Uterus (tissue), 4 donors: Measurements from ENCODE around the gene SLC16A7. TPM values are rescaled to one million over a fixed set of nuclear protein-coding genes. Genes with fewer than 3 reads are reported as not detected.

Experiments
- DNase-seq, 2 donors: peaks; one replicate each; pipeline ENCODE4 v3.0.0-alpha.2; 2019 to 2020
- H3K27ac ChIP-seq, 2 donors: fragments of 200-600 bp; sonication (generic); 1 replicate in 1 of 2; 2 replicates in 1 of 2; pipeline ENCODE4 v1.5.1; 2016 to 2018
- H3K27me3 ChIP-seq, 2 donors: fragments of 200-600 bp; sonication (generic); one replicate each; pipeline ENCODE4 v1.5.1; 2018 to 2019; ENCODE audit warnings: control low read depth in 1 of 2
- H3K36me3 ChIP-seq, 2 donors: fragments of 200-600 bp; sonication (generic); one replicate each; pipeline ENCODE4 v1.5.1; 2019; ENCODE audit warnings: control low read depth in 1 of 2
- H3K4me1 ChIP-seq, 2 donors: fragments of 200-600 bp; sonication (generic); one replicate each; pipeline ENCODE4 v1.5.1; 2018 to 2019; ENCODE audit warnings: control low read depth in 1 of 2
- H3K4me3 ChIP-seq, 2 donors: fragments of 200-600 bp; sonication (generic); 1 replicate in 1 of 2; 2 replicates in 1 of 2; pipeline ENCODE4 v1.5.1; 2018 to 2019; ENCODE audit warnings: mild to moderate bottlenecking in 1 of 2
- H3K9me3 ChIP-seq, 2 donors: fragments of 200-600 bp; sonication (generic); one replicate each; pipeline ENCODE4 v1.5.1; 2019; ENCODE audit warnings: control low read depth in 1 of 2
- CTCF ChIP-seq, 4 experiments: fragments of 200-600 bp in 2 of 4; fragments of 450-650 bp in 2 of 4; sonication (generic) in 2 of 4; IDR thresholded peaks; one replicate each; pipeline ENCODE4 v1.5.1; 2016 to 2019; ENCODE audit warnings: antibody characterized with exemption in 4 of 4, mild to moderate bottlenecking in 2 of 4, moderate library complexity in 1 of 4
- POLR2A ChIP-seq, 2 donors: fragments of 450-650 bp; IDR thresholded peaks; one replicate each; pipeline ENCODE4 v1.6.1; 2016; ENCODE audit warnings: antibody characterized with exemption in 2 of 2, mild to moderate bottlenecking in 1 of 2, moderate library complexity in 1 of 2
- intact Hi-C: fragments of 100-400 bp; cut with DNase I; formaldehyde crosslinking; loops from one replicate; pipeline ENCODE4 v1.15.1; 2023; ENCODE audit warnings: low total_unique reads
- total RNA-seq, 4 donors: library from RNA; depleted of rRNA in 3 of 4; stranded (reverse); fragments of >200 nt in 3 of 4; gene quantifications; one replicate each; pipeline versions ENCODE4 v1.1.0 to v1.2.4, GENCODE V29; 2014 to 2023
- donor health status: DM: yes; HTN: yes; CAD: no.

The SLC16A7 gene
- total RNA-seq, 4 donors from 2014 or later: 12.3 to 32.4 (median 29.6) TPM

- H3K4me1 ChIP-seq: no peaks in the 10 kb centered on the region
- H3K4me3 ChIP-seq: no peak overlapping the region
- TF ChIP-seq POLR2A (IDR thresholded peaks at IDR 0.05): no peak
- no peak for TF ChIP-seq CTCF (IDR thresholded peaks at IDR 0.05)
- H3K27ac ChIP-seq: no peak overlapping the region
- DNase-seq: no peak
- H3K36me3 ChIP-seq: no peaks in the 10 kb centered on the region
- H3K9me3 ChIP-seq: no peaks in the 10 kb centered on the region
- intact Hi-C loops: no loop called here
- no peaks in the 10 kb centered on the region for H3K27me3 ChIP-seq
These were observed 20.0 kb upstream of the SLC16A7 start for GRCh38 chr12:59575826-59576225.

- TF ChIP-seq CTCF (IDR thresholded peaks at IDR 0.05) (no peak), POLR2A (IDR thresholded peaks at IDR 0.05) (no peak)
- no peak for DNase-seq
- no peaks in the 10 kb centered on the region for H3K36me3 ChIP-seq
- intact Hi-C loops: no loop called here
- H3K4me3 ChIP-seq: no peak overlapping the region
- no peak overlapping the region for H3K27ac ChIP-seq
- H3K9me3 ChIP-seq: no peaks in the 10 kb centered on the region
- H3K4me1 ChIP-seq: no peaks in the 10 kb centered on the region
- no peaks in the 10 kb centered on the region for H3K27me3 ChIP-seq
These were observed 17.6 kb upstream of the SLC16A7 start for GRCh38 chr12:59578254-59578653.

GRCh38 chr12:59579631-59580030 lies 16.2 kb upstream of the SLC16A7 start:
- H3K27me3 ChIP-seq: no peaks in the 10 kb centered on the region
- H3K4me3 ChIP-seq: no peak overlapping the region
- H3K9me3 ChIP-seq: no peaks in the 10 kb centered on the region
- TF ChIP-seq POLR2A (IDR thresholded peaks at IDR 0.05) (no peak), CTCF (IDR thresholded peaks at IDR 0.05) (no peak)
- H3K27ac ChIP-seq: no peak overlapping the region
- H3K4me1 ChIP-seq: no peaks in the 10 kb centered on the region
- intact Hi-C loops: no loop called here
- DNase-seq: no peak
- H3K36me3 ChIP-seq: no peaks in the 10 kb centered on the region

- Histone ChIP-seq H3K4me1 (no peaks in the 10 kb centered on the region), H3K9me3 (no peaks in the 10 kb centered on the region), H3K36me3 (no peaks in the 10 kb centered on the region), H3K4me3 (no peak overlapping the region), H3K27ac (peak overlapping the region in 1 of 2 donors; percentile 41), H3K27me3 (no peaks in the 10 kb centered on the region)
- intact Hi-C loops: no loop called here
- TF ChIP-seq POLR2A (IDR thresholded peaks at IDR 0.05): no peak
- no peak for TF ChIP-seq CTCF (IDR thresholded peaks at IDR 0.05)
- no peak for DNase-seq
These were observed 15.8 kb upstream of the SLC16A7 start for GRCh38 chr12:59580050-59580449.

- no peaks in the 10 kb centered on the region for H3K36me3 ChIP-seq
- no peaks in the 10 kb centered on the region for H3K9me3 ChIP-seq
- no peaks in the 10 kb centered on the region for H3K27me3 ChIP-seq
- intact Hi-C loops: no loop called here
- TF ChIP-seq POLR2A (IDR thresholded peaks at IDR 0.05): no peak
- TF ChIP-seq CTCF (IDR thresholded peaks at IDR 0.05): no peak
- H3K4me3 ChIP-seq: no peak overlapping the region
- DNase-seq: no peak
- no peak overlapping the region for H3K27ac ChIP-seq
- no peaks in the 10 kb centered on the region for H3K4me1 ChIP-seq
These were observed 12.7 kb upstream of the SLC16A7 start for GRCh38 chr12:59583003-59583712.
